DMS79 treated with DMSO at 0.1 percent for 48 hours (cell line): Measurements from ENCODE around the gene ANO8.

Experiments used
- DNase-seq: peaks from one replicate; lab custom pipeline; 2025; lab: John Stamatoyannopoulos, UW

The ANO8 gene

DNA sequence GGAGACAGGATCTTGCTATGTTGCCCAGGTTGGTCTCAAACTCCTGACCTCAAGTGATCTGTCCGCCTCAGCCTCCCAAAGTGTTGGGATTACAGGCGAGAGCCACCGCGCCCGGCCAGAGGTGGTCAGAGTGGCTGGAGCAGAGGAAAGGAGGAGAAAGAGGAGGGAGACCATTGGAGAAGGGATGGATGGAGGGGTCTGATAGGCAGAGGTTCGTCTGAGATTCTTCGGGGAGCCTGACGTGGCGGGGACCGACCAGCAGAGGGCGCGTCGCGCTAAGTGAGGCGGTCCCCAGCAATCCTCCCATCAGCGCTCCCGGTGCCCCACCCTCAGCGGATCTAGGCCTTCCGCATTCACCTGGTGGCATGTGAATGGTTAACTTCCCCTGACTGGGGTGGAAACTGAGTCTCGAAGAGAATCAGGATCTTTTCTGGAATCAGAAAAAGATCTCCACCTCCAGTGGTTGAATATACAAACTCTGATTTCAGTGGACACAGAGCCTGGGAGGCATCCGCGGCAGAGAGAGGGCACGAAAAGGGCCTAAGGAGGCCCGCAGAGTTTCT, 11.5 kb upstream of the ANO8 start:
- peak; percentile 61 for DNase-seq

DNA sequence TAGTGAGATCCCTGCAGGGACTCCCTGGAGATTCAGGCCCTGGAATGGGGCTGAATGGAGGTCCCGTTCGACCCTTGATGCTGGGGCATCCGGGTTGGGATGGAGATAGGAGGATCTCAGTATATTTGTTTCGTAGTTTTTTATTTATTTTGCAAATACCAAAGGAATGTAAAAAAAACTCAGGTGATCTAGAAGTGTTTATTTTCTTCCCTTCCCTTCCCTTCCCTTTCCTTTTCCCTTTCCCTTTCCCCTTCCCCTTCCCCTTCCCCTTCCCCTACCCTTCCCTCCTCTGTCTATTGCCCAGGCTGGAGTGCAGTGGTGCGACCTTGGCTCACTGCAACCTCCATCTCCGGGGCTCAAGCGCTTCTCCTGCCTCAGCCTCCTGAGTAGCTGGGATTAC, 7.2 kb upstream of the ANO8 start:
- no peak for DNase-seq

DNA sequence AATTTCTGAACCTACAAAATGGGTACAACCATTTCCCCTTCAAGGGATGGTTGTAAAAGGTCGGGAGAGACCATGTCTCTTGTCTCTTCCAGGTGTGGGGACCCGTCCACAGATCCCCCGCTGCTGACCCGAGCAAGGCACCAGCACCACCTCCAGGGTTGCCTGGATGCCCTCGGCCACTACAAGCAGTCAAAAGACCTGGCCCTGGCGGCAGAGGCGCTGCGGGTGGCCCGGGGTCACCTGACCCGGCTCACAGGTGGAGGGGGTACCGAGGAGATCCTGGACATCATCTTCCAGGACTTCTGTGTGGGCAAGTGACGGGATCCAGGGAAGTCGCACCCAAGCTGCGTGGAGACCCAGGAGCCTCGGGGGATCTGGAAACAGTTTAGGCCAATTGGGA, 6.7 kb upstream of the ANO8 start:
- DNase-seq = no peak

DNA sequence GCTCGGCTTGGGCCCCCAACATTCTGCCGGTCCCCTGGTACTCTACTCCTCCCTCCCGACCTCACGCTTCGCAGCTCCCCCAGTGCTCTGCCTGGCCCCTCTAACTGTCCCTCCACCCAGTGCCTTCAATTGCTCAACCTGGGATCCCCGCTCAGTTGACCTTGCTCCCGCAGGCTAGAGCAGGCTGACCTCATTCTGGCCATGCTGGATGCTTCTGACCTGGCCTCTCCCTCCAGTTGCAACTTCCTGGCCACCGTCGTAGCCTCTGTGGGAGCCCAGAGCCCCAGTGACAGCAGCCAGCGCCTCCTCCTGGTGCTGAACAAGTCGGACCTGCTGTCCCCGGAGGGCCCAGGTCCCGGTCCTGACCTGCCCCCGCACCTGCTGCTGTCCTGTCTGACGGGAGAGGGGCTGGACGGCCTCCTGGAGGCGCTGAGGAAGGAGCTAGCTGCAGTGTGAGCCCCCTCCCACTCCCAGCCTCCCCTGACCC, 6.3 kb upstream of the ANO8 start:
- DNase-seq = no peak

DNA sequence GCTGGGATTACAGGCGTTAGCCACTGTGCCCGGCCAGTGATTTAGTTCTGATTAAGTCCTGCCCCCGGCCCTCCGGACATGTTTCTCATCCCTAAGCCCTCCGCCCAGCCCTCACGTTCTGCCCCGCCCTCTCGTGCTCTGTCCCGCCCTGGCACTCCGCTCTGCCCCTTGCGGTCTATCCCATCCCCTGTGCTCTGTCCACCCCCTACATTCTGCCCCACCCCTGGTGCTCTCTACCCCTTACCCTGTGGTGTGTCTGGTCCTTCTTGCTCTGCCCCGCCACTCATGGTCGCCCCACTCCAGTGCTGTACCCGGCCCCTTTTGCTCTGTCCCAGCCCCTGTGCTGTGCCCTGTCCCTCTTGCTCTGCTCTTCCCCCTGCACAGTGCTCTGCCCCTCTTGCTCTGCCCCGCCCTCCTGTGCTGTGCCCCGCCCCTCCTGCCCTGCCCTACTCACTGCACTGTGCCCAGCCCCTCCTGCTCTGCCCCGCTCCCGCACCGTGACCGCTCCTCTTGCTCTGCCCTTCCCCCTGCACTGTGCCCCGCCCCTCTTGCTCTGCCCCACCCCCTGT, 5.7 kb upstream of the ANO8 start:
- no peak for DNase-seq

DNA sequence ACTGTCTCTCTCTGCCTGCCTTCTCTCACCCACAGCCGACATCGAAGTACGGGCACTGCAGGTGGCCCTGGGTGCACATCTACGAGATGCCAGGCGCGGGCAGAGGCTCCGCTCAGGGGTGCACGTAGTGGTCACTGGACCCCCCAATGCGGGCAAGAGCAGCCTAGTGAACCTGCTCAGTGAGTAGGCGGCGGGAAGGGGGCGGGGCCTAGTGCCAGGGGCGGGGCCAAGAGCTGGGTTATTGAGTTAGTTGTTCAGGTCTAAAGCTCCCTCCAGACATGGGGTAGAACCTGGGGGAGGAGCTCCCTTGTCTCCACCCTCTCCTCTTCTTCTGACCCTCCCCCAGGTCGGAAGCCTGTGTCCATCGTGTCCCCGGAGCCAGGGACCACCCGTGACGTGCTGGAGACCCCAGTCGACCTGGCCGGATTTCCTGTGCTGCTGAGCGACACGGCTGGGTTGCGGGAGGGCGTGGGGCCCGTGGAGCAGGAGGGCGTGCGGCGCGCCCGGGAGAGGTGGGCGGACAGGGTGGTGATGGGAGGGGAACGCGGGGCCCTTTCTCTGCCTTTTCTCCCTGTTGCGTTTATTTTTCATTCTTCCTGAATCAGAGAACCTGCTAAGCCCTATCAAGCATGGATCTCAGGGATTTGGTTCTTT, 4.6 kb upstream of the ANO8 start:
- DNase-seq = no peak

DNA sequence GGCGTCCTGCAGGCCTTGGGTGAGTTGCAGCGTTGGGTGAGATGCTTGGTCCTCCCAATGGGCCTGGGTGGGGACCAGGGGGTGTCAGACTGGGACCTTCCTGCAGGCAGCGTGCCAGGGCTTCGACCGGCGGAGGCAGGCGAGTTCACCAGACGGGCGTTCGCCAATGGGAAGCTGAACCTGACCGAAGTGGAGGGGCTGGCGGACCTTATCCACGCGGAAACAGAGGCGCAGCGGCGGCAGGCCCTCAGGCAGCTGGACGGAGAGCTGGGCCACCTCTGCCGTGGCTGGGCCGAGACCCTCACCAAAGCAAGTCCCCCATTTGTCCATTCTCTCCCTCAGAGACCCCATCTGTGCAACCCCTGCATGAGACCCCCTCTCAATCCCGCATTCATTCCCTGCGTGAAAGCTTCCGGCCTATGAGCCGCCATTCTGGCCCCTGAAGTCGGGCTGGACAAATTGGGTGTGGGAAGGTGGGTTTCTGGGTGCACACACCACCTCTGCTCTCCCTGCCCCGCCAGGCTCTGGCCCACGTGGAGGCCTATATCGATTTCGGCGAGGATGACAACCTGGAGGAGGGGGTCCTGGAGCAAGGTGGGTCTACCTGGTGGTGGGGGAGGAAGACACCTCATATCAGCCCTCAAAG, 3.9 kb upstream of the ANO8 start:
- DNase-seq = no peak

DNA sequence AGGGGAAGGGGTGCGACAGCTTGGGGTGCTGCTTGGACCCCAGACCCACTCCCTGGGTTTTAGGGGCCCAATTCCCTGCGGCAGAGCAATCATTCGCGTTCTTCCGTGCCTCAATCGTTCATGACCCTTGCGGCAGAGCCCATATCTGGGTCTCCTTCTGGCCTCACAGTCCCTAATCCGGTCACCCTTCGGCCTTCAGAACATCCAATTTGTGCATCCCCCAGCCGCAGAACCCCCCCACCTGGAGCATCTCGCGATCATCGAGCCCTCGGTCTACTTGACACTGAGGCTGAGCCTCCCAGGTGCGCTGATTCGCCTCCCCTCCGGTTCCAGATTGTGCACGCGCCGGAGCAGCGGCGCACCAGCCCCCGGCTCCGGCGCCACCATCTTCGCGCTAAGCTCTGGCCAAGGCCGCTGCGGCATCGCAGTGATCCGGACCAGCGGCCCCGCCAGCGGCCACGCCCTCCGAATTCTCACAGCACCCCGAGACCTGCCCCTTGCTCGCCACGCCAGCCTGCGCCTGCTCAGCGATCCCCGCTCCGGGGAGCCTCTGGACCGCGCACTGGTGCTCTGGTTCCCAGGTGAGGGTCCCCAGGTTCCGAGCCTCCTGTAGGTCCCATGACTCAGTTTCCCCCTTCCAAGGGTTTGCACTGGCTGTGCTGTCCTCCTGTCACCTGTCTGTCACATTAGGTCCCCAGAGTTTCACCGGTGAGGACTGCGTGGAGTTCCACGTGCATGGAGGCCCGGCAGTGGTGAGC, 3.2 kb upstream of the ANO8 start:
- peak; percentile 32 for DNase-seq

DNA sequence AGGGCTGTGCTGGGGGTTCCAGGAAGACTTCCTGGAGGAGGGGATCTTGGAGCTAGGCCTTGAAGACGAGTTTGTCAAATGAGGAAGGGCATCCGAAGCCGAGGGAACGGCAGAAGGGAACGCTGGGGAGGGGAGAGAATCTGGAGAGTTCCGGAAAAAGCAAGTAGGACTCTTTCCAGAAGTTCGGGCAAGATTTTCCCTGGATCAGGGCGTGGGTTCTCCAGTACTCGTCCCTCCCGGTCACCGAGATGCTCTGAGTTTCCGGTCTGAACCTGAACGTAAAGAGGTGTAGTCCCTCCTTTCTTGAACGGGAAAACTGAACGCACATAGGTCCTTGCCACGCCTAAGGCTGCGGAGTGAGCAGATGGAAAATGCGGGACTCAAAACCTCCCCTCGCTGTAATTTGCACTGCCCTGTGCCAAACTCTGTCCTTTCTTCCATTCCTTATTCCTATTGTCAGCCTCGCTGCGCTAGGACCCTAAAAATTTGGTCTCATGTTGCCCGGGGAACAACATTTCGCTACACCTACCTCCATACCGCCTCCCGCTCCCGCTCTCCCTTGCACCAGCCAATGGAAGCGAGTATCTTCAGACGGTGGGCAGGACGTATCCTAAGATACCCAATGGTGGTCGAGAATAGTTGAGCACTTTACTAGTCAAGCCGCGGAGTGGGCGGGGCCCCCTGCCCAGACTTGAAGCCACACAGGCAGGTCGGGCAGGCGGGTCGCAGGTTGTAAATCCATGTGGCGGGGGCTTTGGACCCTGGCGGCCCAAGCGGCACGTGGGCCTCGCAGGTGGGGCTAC, 2.4 kb upstream of the ANO8 start, which contains the start of gene GTPBP3:
TSS of gene GTPBP3 (plus strand) at position 682 of the 803 bp plus-strand sequence. CDS start at position 741, 59 bp downstream.
- DNase-seq = peak; percentile 97

DNA sequence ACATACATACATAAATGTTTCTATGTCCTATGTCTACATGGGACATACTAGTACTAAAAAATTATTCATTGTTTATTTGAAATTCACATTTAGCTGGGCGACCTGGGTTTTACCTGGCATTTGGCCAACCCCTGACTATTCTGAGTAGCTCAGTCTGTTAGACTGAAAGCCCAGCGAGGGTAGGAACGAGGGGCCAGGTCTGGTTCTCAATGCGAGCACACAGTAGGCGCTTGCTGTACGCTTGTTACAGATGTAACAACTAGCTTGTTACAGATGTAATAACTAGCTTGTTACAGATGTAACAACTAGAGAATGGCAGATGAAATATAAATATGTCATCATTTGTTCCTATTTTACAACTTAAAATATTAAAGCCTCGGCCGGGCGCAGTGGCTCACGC, 920 bp upstream of the ANO8 start:
- DNase-seq = peak; percentile 32

DNA sequence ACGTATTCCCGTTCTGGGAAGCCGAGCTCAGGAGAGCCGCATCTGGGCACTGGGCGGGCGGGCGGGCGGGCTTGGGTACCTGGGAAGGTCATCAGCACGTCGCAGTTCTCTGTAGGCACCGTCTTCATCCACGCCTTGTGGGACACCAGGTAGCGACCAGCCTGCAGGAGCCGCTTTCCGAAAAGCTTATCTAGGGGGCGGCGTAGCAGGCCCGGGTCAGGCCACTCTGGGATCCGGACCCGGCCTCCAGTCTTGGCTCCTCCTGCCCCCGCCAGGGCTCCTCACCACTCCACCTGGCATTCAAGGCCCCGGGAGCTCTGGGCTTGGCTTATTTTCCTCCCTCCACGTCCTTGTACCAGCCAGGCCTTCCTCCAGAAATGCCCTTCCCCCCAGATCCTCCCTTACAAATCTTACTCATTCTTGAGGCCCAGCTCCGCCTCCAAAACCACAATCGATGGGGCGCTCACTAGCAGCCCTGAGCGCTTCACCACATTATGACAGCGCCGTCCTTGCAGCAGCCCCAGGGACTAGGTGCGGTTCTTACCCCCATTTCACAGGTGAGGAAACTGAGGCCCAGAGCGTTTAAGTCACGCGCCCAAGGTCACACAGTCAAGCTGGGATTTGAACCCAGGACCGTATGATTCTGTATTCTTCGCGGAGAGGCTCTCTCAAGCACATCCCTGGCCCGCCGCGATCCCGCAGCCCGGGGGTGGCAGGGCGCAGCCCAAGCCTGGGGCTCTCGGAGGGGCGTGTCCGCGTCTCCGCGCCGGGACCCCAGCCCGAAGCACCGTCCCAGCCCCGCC, 843 bp downstream of the ANO8 start:
- DNase-seq = peak; percentile 43

DNA sequence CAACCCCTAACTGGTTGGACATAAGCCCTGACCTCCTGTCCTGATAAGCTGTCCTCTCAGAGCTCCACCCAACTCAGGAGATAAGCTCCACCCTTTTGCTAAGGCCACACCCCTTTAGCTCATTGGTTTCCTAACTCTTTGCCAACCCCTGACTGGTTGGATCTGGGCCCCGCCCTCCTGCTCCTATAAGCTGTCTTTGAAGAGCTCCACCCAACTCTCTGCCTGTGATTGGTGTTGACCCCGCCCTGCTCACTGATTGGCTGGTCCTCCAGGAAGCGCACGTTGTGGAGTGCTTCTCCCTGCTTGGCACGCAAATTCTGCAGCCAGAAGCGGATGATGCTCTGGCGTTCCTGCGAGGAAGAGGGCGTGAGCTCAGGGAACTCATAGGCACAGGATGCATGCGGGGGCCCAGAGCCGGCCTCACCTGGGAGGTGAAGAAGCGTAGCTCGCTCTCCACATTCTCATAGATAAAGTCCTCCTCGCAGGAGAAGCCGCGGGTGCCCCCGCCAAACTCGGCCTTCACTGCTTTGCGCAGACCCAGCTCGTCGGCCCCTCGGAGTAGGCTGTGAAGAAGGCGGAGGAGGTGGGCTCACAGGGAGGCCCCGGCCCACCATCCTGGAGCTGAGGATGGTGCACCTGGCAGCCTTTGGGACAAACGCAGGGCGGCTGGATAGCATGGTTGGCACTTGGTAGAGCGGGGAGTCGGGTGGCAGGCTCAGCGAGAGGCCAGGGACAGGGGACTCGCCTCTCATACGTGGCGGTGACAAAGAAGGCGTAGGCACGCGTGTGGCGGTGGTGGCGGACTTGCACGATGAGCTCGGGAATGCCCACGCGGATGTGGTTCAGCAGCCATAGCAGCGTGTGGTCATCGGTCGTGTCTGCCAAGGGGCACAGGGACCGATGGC, 1.7 kb downstream of the ANO8 start:
- DNase-seq = no peak

DNA sequence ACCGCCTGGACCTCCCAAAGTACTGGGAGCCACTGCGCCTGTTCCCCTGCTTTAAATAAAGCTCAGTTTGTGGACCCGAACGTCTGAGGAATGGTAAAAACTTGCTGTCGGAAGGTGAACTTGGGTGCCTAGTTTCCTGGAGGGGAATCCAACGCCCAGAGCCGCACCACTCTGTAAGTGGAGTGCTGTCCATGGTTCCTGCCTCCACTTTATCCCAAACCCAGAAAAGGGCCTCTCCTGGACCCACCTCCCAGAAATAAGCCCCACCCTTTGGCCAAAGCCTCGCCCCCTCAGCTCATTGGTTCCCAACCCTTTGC, 2.3 kb downstream of the ANO8 start:
- no peak for DNase-seq

DNA sequence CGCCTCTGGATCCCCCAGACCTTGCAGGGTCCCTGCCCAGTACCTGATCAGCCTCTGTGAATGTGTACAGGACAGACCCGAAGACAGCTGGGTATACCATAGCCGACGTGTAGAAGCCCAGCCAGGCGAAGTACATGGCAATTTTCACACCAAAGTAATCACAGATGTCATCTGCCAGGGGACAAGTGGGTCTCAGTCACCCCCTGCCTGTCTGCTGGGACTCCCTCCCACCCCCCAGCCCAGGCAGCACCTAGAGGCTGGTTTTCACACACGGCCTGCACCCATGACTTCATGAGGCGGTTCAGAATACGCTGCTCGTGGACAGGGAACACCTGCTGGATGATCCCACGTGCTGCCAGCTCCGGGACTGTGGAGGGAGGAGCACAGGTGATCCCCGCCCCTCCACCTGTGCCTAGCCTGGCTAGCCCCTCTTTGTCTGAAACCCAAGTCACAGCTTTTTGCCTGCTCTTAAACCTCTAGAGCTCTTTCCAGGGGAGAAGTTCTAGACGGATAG, 3.6 kb downstream of the ANO8 start:
- no peak for DNase-seq

DNA sequence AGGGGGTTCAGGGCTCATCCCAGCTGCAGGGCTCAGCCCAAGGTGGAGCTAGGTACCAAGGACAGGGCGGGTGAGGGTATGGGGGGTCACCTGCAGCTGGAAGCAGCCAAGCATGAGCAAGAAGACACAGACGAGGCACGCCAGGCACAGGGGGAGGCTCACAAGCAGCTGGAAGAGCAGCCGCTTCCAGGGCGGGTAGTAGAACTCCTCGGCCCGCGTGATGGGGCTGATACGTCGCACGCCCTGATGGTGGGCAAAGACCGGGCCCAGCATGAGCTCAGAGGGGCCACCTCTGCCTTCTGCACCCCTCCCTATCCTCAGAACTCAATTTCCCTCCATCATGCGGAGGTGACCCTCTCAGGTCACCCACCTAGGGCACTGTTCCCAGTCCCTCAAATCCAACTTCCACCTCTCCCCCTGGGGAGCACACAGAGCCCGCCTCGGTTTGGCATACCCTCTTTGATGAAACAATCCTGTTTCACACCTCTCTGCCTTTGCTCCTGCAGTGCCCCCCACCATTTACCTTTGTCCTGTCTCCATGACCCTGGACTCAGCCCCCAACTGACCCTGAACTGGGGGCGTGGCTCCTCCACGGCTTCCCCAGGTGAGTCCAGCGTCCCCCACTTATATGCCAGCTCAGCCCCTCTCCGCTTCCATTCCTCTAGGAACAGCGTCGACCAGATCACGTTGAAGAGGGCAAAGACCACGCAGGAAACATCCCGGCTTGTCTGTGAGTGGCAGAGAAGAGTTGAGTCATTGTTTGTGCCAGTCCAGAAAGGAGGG, 4.2 kb downstream of the ANO8 start:
- no peak for DNase-seq

DNA sequence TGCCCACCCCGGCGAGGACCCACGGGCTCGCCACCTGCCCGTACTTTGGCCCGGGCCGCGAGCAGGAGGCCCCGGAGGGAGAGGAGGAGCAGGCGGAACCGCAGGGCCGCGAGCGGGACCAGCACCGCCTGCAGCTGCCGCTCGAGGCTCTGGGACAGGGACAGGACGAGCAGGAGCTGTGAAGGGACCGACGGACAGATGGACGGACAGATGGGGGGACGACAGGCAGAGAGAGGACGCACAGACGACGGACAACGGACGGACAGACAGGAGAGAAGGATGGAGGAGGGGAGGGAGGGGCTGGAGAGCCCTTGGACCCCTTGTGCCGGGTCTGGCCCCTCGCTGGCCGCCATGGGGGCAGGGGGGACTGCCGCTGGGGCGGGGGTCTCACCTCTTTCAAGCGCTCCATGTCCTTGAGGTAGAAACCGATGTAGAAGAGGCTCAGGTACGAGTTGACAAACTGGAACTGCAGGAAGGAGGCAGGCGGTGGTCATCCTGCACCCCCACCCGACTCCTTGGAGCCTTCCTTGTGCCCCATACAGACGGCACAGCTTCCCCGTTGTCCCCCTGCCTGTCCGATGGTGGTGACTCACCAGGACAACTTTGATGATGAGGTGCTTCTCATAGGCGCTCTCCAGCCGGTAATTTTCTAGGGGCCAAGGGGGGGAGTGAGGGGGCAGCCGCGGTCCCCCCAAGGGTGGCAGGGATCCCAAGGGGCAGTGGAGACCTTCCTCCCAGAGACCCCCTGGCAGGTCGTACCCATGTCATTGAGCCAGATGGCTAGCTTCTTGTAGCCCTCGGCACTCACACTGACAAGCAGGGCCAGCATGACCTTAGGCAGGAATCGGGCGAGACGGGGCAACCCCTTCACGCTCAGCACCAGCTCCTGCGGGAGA, 5.0 kb downstream of the ANO8 start:
- DNase-seq = no peak

DNA sequence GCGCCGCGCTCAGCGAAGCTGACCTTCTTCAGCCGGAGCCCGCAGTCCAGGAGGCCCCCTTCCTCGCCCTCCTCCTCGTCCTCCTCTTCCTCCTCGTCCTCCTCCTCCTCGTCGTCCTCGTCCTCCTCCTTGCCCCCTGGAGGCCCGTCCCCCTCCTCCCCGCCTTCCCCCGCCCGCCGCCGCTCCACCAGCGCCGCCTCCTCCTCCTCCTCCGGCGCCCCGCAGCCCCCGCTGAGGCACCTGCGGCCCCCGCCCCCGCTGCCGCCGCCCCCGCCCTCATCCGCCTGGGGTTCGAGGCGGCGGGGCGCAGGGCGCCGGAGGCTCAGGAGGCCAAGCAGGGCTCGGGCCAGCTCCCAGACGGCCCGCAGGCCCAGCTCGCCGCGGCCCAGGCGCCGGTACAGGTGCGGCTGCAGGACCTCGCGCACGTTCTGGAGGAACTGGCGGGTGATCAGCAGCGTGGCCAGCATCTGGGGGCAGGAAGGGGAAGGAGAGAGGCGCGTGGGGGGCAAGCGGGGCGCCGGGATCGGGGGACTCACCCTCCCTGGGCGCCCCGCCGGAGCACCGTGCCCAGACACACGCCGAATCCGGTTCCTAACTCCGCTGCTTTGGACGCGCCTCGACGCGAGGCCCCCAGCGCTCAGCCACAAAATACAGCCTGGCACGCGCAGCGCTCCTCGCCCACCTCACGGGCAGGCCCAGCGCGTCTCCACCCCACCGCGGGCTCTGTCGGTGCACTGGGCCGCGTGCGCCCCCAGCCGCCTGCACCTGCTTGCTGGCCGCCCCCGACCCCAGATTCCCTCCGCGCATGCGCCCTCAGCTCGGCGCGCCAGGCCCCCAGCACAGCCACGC, 5.9 kb downstream of the ANO8 start:
- DNase-seq = no peak
